MM.1S (cell line): ENCODE data around the gene AEBP1.

Experiments
- DNase-seq: peaks from one replicate; pipeline ENCODE4 v3.0.0-alpha.2; 2015
- H2AFZ ChIP-seq: fragments of 300-600 bp; sonication (generic); 2 replicates; pipeline ENCODE4 v1.6.0; 2016; ENCODE audit warnings: antibody characterized with exemption, low read length
- H3F3A ChIP-seq: fragments of 300-600 bp; sonication (generic); 2 replicates; pipeline ENCODE4 v1.6.1; 2016; ENCODE audit warnings: mild to moderate bottlenecking, antibody characterized with exemption, low read length, moderate library complexity, mixed read lengths; ENCODE audit not compliant: insufficient read depth
- H3K27ac ChIP-seq: fragments of 300-600 bp; sonication (generic); 2 replicates; pipeline ENCODE4 v1.5.1; 2016; ENCODE audit warnings: mild to moderate bottlenecking, low read length
- H3K27me3 ChIP-seq: fragments of 300-600 bp; sonication (generic); replicated peaks from 2 replicates; pipeline ENCODE4 v1.6.0; 2016; ENCODE audit warnings: low read length; ENCODE audit not compliant: insufficient read depth
- H3K36me3 ChIP-seq: fragments of 300-600 bp; sonication (generic); replicated peaks from 2 replicates; pipeline ENCODE4 v1.6.1; 2016; ENCODE audit warnings: mild to moderate bottlenecking, low read length, mixed read lengths; ENCODE audit not compliant: insufficient read depth
- H3K4me1 ChIP-seq: fragments of 300-600 bp; sonication (generic); 2 replicates; pipeline ENCODE4 v1.6.1; 2016; ENCODE audit warnings: low read length, mixed read lengths
- H3K4me2 ChIP-seq: fragments of 300-600 bp; sonication (generic); 2 replicates; pipeline ENCODE4 v1.6.0; 2016; ENCODE audit warnings: low read depth, low read length
- H3K4me3 ChIP-seq: fragments of 300-600 bp; sonication (generic); 2 replicates; pipeline ENCODE4 v1.5.1; 2016; ENCODE audit warnings: low read length, mixed read lengths
- H3K79me2 ChIP-seq: fragments of 300-600 bp; sonication (generic); 2 replicates; pipeline ENCODE4 v1.6.1; 2016; ENCODE audit warnings: mixed run types, low read length, mixed read lengths
- H3K9ac ChIP-seq: fragments of 300-600 bp; sonication (generic); 2 replicates; pipeline ENCODE4 v1.6.1; 2016; ENCODE audit warnings: low read length, mixed read lengths
- H3K9me2 ChIP-seq: fragments of 300-600 bp; sonication (generic); replicated peaks from 2 replicates; pipeline ENCODE4 v1.6.1; 2016; ENCODE audit warnings: mild to moderate bottlenecking, low read length, mixed read lengths; ENCODE audit not compliant: insufficient read depth
- H3K9me3 ChIP-seq: fragments of 300-600 bp; sonication (generic); replicated peaks from 2 replicates; pipeline ENCODE4 v1.6.1; 2016; ENCODE audit warnings: mild to moderate bottlenecking, low read length, mixed read lengths; ENCODE audit not compliant: insufficient read depth
- H4K20me1 ChIP-seq: fragments of 300-600 bp; sonication (generic); 2 replicates; pipeline ENCODE4 v1.6.1; 2016; ENCODE audit warnings: mild to moderate bottlenecking, low read length, moderate library complexity, mixed read lengths; ENCODE audit not compliant: insufficient read depth
- CTCF ChIP-seq: fragments of 300-600 bp; sonication (generic); IDR thresholded peaks from 2 replicates; pipeline ENCODE4 v1.5.1; 2016; ENCODE audit warnings: antibody characterized with exemption, low read length, mixed read lengths
- EZH2 ChIP-seq: fragments of 300-600 bp; sonication (generic); optimal IDR thresholded peaks from 2 replicates; pipeline ENCODE3; 2017; ENCODE audit warnings: low read depth, mild to moderate bottlenecking, antibody characterized with exemption, low read length, mixed read lengths
- EZH2phosphoT487 ChIP-seq: fragments of 300-600 bp; sonication (generic); IDR thresholded peaks from 2 replicates; pipeline ENCODE4 v1.6.1; 2018; ENCODE audit warnings: antibody characterized with exemption, low read length

AEBP1 gene

GRCh38 chr7:44094365-44094764 is 9.8 kb upstream of the AEBP1 start:
- H2AFZ ChIP-seq: 0 out of 2 replicates have a peak overlapping the region, but pooled peaks have one; percentile 54
- no peaks in the 10 kb centered on the region for H3K9me2 ChIP-seq
- DNase-seq: no peak
- no peaks in the 10 kb centered on the region for H3K27me3 ChIP-seq
- no peaks in the 10 kb centered on the region for H4K20me1 ChIP-seq
- peaks cover 27% of the 10 kb centered on the region for H3K4me1 ChIP-seq
- no peak overlapping the region for H3K4me3 ChIP-seq
- H3F3A ChIP-seq: peaks cover 11% of the 10 kb centered on the region
- H3K27ac ChIP-seq: no peak overlapping the region
- H3K36me3 ChIP-seq: no peaks in the 10 kb centered on the region
- TF ChIP-seq CTCF (no peak), EZH2 (no peak), EZH2phosphoT487 (no peak)
- H3K9me3 ChIP-seq: no peaks in the 10 kb centered on the region
- H3K9ac ChIP-seq: no peak overlapping the region
- no peaks in the 10 kb centered on the region for H3K79me2 ChIP-seq
- H3K4me2 ChIP-seq: peak overlapping the region; percentile 15; the same call in 1 of the 2 replicates

GRCh38 chr7:44094883-44095592 is 9.1 kb upstream of the AEBP1 start:
- no peaks in the 10 kb centered on the region for H3K9me3 ChIP-seq
- no peaks in the 10 kb centered on the region for H3K79me2 ChIP-seq
- H3K9me2 ChIP-seq: no peaks in the 10 kb centered on the region
- H3K4me3 ChIP-seq: no peak overlapping the region
- no peak for TF ChIP-seq EZH2
- TF ChIP-seq CTCF: no peak
- no peak for TF ChIP-seq EZH2phosphoT487
- no peaks in the 10 kb centered on the region for H3K27me3 ChIP-seq
- DNase-seq: no peak
- H3F3A ChIP-seq: peaks cover 11% of the 10 kb centered on the region
- H2AFZ ChIP-seq: no peak overlapping the region
- peaks cover 27% of the 10 kb centered on the region for H3K4me1 ChIP-seq
- H3K4me2 ChIP-seq: no peak overlapping the region
- H4K20me1 ChIP-seq: no peaks in the 10 kb centered on the region
- no peak overlapping the region for H3K27ac ChIP-seq
- H3K9ac ChIP-seq: no peak overlapping the region
- no peaks in the 10 kb centered on the region for H3K36me3 ChIP-seq

- Histone ChIP-seq H3K9me3 (no peaks in the 10 kb centered on the region), H3K4me3 (no peak overlapping the region), H3K27ac (no peak overlapping the region), H3K27me3 (no peaks in the 10 kb centered on the region), H3K9ac (no peak overlapping the region), H3K36me3 (no peaks in the 10 kb centered on the region), H3K4me1 (peaks cover 27% of the 10 kb centered on the region), H4K20me1 (no peaks in the 10 kb centered on the region), H3K9me2 (no peaks in the 10 kb centered on the region), H2AFZ (no peak overlapping the region), H3K79me2 (no peaks in the 10 kb centered on the region), H3K4me2 (no peak overlapping the region), H3F3A (peaks cover 11% of the 10 kb centered on the region)
- TF ChIP-seq EZH2phosphoT487: no peak
- TF ChIP-seq EZH2: no peak
- TF ChIP-seq CTCF: no peak
- DNase-seq: no peak
Observed at GRCh38 chr7:44095781-44096180, 8.4 kb upstream of the AEBP1 start.
